ENCODE results near the gene FLT3.

Gene FLT3

DNA sequence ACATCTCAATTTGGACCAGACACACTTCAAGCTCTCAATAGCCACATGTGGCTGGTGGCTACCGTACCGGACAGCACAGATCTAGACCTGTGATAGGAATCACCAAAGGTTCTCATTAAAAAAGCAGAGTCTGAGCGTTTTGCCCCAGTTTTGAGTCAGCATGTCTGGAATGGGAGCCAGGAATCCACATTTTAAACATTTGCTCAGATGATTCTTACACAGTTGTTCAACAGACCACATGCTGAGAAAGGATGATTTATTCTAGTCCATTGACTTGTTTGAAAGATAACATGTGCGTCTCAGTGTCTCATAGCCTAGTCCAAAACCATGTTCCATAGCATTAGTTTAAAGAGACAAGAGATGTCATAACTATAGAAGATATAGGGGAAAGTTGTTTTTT is 53.4 kb downstream of the FLT3 start:
- TF ChIP-seq, protein P1, sequence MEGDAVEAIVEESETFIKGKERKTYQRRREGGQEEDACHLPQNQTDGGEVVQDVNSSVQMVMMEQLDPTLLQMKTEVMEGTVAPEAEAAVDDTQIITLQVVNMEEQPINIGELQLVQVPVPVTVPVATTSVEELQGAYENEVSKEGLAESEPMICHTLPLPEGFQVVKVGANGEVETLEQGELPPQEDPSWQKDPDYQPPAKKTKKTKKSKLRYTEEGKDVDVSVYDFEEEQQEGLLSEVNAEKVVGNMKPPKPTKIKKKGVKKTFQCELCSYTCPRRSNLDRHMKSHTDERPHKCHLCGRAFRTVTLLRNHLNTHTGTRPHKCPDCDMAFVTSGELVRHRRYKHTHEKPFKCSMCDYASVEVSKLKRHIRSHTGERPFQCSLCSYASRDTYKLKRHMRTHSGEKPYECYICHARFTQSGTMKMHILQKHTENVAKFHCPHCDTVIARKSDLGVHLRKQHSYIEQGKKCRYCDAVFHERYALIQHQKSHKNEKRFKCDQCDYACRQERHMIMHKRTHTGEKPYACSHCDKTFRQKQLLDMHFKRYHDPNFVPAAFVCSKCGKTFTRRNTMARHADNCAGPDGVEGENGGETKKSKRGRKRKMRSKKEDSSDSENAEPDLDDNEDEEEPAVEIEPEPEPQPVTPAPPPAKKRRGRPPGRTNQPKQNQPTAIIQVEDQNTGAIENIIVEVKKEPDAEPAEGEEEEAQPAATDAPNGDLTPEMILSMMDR (conservative IDR thresholded peaks at IDR 0.05; ENCODE audit: control insufficient read depth, insufficient read depth, low read depth, low read length), result no peak
- DNase-seq (ENCODE audit: low read depth), result peak; percentile 52
- no peak overlapping the region for H3K4me3 ChIP-seq (ENCODE audit: control insufficient read depth, low read depth, low read length)

DNA sequence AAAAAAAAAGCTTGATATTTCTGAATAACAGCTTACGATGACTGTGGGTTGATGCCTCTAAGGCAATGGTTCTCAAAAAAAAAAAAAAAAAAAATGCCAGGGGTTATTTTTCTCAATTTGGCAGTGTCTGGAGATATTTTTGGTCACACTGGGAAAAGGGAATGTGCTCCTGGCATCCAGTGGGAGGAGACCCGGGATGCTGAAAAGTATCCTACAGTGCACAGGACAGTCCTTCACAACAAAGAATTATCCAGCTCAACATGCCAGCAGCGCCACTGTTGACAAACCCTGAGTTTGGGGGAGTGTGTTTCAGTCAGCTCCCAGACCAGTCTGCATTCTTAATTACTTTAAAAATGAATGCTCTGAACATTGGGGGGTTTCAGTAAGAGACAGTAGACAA is 54.5 kb downstream of the FLT3 start:
- TF ChIP-seq, protein P1 (conservative IDR thresholded peaks at IDR 0.05; ENCODE audit: control insufficient read depth, insufficient read depth, low read depth, low read length), result no peak
- H3K4me3 ChIP-seq (ENCODE audit: control insufficient read depth, low read depth, low read length), result no peak overlapping the region
- DNase-seq (ENCODE audit: low read depth), result no peak

DNA sequence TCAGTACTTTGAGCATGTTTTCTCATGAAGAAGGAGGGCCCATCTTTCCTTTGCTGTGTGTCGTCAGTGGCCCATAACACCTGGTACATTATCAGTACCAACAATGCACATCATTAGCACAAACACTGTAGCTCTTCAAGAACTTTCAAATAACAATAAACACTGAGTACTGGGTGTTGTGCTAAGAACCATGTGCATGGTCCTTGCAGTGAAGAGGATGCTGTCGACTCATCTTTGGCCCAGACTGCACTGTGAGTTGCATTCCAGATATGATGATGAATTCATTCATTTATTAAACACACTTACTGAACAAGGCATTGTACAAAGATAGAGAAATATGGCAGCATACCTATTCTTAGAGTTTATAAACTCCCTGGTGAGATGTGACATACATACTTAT is 55.8 kb downstream of the FLT3 start:
- DNase-seq (ENCODE audit: low read depth), result peak; percentile 10
- TF ChIP-seq, protein P1 (conservative IDR thresholded peaks at IDR 0.05; ENCODE audit: control insufficient read depth, insufficient read depth, low read depth, low read length), result no peak
- H3K4me3 ChIP-seq (ENCODE audit: control insufficient read depth, low read depth, low read length), result no peak overlapping the region

DNA sequence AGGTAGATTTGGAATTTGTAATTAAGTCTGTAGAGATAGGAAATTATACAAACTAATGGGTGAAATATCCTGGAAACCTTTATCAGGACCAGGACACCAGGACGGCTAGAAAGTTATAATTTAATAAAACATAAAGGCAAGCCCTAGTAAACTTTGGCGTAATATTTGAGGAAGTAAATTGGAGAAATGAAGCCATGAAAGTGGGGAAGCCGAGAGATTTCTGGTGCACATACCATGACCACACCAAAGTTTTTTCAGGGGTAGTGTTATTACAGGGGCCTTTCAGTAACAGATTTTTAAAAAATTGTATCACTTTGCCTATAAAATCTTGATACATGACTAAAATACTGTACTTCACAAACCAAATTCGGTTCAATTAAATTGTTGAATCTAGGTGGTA is 57.2 kb downstream of the FLT3 start:
- DNase-seq (ENCODE audit: low read depth), result no peak
- TF ChIP-seq, protein P1 (conservative IDR thresholded peaks at IDR 0.05; ENCODE audit: control insufficient read depth, insufficient read depth, low read depth, low read length), result no peak
- no peak overlapping the region for H3K4me3 ChIP-seq (ENCODE audit: control insufficient read depth, low read depth, low read length)

DNA sequence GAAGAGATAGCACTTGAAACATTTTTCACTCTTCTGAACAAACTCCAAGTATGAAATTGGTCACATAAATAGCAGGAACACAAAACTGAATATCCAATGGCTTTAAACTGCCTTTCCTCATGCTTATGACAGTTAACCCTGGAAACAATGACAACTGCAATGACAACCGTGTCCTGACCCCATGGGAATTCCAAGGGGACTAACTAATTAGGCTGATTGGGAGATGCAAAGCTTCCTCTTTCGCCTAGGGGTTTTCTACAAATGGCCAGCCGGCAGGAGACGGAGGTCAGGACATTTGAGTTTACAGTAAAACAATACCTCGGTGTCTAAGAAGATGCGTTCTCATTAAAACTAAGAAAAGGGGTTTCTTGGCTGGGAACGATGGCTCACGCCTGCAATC is 58.9 kb downstream of the FLT3 start:
- DNase-seq (ENCODE audit: low read depth), result no peak
- TF ChIP-seq, protein P1 (conservative IDR thresholded peaks at IDR 0.05; ENCODE audit: control insufficient read depth, insufficient read depth, low read depth, low read length), result no peak
- no peak overlapping the region for H3K4me3 ChIP-seq (ENCODE audit: control insufficient read depth, low read depth, low read length)

DNA sequence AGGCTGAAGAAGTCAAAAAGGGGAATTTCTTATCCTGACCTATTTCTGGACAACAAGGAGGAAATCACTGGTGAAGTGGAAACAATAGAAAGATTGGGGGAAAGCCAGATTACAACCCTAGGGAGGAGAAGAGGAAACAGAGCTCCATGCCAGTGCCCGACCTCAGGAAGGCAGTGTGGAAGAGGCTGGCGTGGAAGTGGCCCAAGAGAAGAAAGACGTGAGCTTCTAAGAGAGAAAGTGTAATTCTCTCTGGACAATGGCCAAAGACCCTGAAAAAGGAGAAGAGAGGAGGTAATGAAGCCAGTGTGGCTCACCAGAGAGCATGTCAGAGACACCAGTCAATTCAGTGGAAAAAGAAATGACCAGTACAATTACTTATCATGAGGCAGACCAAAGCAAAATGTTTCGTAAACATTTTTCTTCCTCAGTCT is 59.3 kb downstream of the FLT3 start:
- TF ChIP-seq, protein P1 (conservative IDR thresholded peaks at IDR 0.05; ENCODE audit: control insufficient read depth, insufficient read depth, low read depth, low read length), result no peak
- DNase-seq (ENCODE audit: low read depth), result no peak
- H3K4me3 ChIP-seq (ENCODE audit: control insufficient read depth, low read depth, low read length), result no peak overlapping the region

DNA sequence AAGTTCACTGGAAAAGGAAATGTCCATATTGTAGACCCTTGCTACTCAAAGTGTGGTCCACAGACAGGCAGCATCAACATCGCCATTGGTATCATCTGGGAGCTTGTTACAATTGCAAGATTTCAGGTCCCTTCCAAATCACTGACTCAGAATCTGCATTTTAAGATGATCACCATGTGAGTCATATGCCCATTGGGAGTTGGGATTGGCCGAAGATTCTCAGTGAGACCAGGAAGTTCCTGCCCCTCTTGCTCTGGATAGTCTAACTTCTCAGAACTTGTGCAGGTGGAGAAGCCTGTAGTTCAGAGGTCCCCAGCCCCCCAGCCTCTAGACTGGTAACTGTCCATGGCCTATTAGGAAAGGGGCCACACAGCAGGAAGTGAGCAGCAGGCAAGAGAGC is 63.0 kb downstream of the FLT3 start:
- TF ChIP-seq, protein P1 (conservative IDR thresholded peaks at IDR 0.05; ENCODE audit: control insufficient read depth, insufficient read depth, low read depth, low read length), result no peak
- peak; percentile 66 for DNase-seq (ENCODE audit: low read depth)
- no peak overlapping the region for H3K4me3 ChIP-seq (ENCODE audit: control insufficient read depth, low read depth, low read length)
